Measurements from ENCODE around the gene CYP4F12. TPM values are rescaled to one million over a fixed set of nuclear protein-coding genes. Genes with fewer than 3 reads are reported as not detected.

The CYP4F12 gene
- total and polyA plus RNA-seq, 2 donors (not counting 1 experiment from before 2014, with no cell fraction given) = not detected

DNA sequence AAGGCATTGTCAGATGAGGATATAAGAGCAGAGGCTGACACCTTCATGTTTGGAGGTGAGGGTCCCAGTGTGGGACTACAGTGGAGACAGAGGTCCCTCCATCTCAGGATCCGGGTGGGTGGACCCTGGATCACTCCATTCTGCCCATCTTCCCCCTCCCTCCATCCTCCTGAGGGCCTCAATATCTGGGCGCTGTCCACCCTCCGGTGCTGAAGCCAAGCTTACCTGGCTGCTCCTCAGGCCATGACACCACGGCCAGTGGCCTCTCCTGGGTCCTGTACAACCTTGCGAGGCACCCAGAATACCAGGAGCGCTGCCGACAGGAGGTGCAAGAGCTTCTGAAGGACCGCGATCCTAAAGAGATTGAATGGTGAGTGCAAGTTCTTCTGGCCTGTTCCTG lies 11.9 kb downstream of the CYP4F12 start:
- POLR2A ChIA-PET = no interaction called here
- H3K4me1 ChIP-seq (ENCODE audit: control insufficient read depth in 2 of 2, insufficient read depth in 2 of 2, low read length in 2 of 2) = no peaks in the 10 kb centered on the region
- CTCF ChIA-PET = no interaction called here
- Mint-ChIP-seq H3K4me3 (no peak overlapping the region), H3K9me3 (ENCODE audit: insufficient read depth) (peaks cover 10% of the 10 kb centered on the region), H3K27me3 (peaks cover 62% of the 10 kb centered on the region), H3K4me1 (no peaks in the 10 kb centered on the region), H3K27ac (no peak overlapping the region)
- no peak overlapping the region for H3K4me2 ChIP-seq (replicated peaks; ENCODE audit: low read depth, low read length, poor library complexity, severe bottlenecking)
- peaks cover 0 to 3% (median 0%) of the 10 kb centered on the region in 3 donors for H3K9me3 ChIP-seq (ENCODE audit: control extremely low read depth in 1 of 3, control insufficient read depth in 2 of 3, insufficient read depth in 1 of 3, low read length in 2 of 3)
- H3K79me2 ChIP-seq (ENCODE audit: control insufficient read depth, insufficient read depth, low read length) = no peaks in the 10 kb centered on the region
- 23% methylated on average over 9 of the region's 9 CpGs for WGBS (ENCODE audit: insufficient coverage)
- no peak overlapping the region for H3K27ac ChIP-seq (ENCODE audit: low read length in 2 of 2)
- peaks cover 0 to 32% (median 4%) of the 10 kb centered on the region in 4 experiments for H3K27me3 ChIP-seq (replicated peaks in 1 of 4; ENCODE audit: control extremely low read depth in 1 of 4, control insufficient read depth in 3 of 4, insufficient read depth in 4 of 4, low read length in 3 of 4)
- H4K20me1 ChIP-seq (ENCODE audit: control insufficient read depth, insufficient read depth, low read length, poor library complexity, severe bottlenecking) = no peaks in the 10 kb centered on the region
- no peaks in the 10 kb centered on the region for H3K36me3 ChIP-seq (replicated peaks in 1 of 2; ENCODE audit: control extremely low read depth in 1 of 2, control insufficient read depth in 1 of 2, extremely low read depth in 1 of 2, insufficient read depth in 2 of 2, low read length in 1 of 2)
- H3K9ac ChIP-seq (ENCODE audit: low read length) = no peak overlapping the region
- ATAC-seq (ENCODE audit: low read depth) = no peak
- no peak overlapping the region for H3K4me3 ChIP-seq (ENCODE audit: control extremely low read depth in 1 of 5, extremely low read depth in 1 of 5, insufficient read depth in 1 of 5, low read depth in 2 of 5, low read length in 4 of 5)
- TF ChIP-seq, protein P1, sequence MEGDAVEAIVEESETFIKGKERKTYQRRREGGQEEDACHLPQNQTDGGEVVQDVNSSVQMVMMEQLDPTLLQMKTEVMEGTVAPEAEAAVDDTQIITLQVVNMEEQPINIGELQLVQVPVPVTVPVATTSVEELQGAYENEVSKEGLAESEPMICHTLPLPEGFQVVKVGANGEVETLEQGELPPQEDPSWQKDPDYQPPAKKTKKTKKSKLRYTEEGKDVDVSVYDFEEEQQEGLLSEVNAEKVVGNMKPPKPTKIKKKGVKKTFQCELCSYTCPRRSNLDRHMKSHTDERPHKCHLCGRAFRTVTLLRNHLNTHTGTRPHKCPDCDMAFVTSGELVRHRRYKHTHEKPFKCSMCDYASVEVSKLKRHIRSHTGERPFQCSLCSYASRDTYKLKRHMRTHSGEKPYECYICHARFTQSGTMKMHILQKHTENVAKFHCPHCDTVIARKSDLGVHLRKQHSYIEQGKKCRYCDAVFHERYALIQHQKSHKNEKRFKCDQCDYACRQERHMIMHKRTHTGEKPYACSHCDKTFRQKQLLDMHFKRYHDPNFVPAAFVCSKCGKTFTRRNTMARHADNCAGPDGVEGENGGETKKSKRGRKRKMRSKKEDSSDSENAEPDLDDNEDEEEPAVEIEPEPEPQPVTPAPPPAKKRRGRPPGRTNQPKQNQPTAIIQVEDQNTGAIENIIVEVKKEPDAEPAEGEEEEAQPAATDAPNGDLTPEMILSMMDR (IDR thresholded peaks at IDR 0.05) = no peak
- no peak overlapping the region for H2AFZ ChIP-seq (ENCODE audit: insufficient read depth, low read depth, low read length, poor library complexity, severe bottlenecking)
- no peak for DNase-seq
- intact Hi-C loops (cut with micrococcal nuclease) = no loop called here

DNA sequence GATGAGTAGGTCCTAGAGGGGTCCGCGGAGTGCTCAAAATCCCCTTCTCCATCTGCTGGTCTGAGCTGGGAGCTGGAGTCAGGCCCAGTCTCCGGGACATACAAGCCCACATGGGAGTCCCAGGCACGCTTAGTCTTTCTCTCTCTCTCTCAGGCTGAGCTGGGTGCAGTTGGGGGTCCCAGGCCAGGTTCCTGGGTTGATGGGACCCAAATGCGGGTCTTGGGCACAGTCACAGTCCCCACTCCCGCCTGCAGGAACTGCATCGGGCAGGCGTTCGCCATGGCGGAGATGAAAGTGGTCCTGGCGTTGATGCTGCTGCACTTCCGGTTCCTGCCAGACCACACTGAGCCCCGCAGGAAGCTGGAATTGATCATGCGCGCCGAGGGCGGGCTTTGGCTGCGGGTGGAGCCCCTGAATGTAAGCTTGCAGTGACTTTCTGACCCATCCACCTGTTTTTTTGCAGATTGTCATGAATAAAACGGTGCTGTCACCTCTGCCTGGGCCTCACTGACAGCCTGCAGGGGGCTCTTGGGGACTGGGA lies 23.8 kb downstream of the CYP4F12 start:
- DNase-seq (no peak), ATAC-seq (ENCODE audit: low read depth) (no peak)
- Histone ChIP-seq H3K79me2 (ENCODE audit: control insufficient read depth, insufficient read depth, low read length) (no peaks in the 10 kb centered on the region), H2AFZ (ENCODE audit: insufficient read depth, low read depth, low read length, poor library complexity, severe bottlenecking) (no peak overlapping the region), H3K27ac (ENCODE audit: low read length in 2 of 2) (no peak overlapping the region), H3K4me3 (ENCODE audit: control extremely low read depth in 1 of 5, extremely low read depth in 1 of 5, insufficient read depth in 1 of 5, low read depth in 2 of 5, low read length in 4 of 5) (no peak overlapping the region), H3K9me3 (ENCODE audit: control extremely low read depth in 1 of 3, control insufficient read depth in 2 of 3, insufficient read depth in 1 of 3, low read length in 2 of 3) (peaks cover 0 to 14% (median 0%) of the 10 kb centered on the region in 3 donors), H3K9ac (ENCODE audit: low read length) (no peak overlapping the region), H3K4me2 (replicated peaks; ENCODE audit: low read depth, low read length, poor library complexity, severe bottlenecking) (no peak overlapping the region), H3K27me3 (replicated peaks in 1 of 4; ENCODE audit: control extremely low read depth in 1 of 4, control insufficient read depth in 3 of 4, insufficient read depth in 4 of 4, low read length in 3 of 4) (peaks cover 0 to 11% (median 3%) of the 10 kb centered on the region in 4 experiments), H3K4me1 (ENCODE audit: control insufficient read depth in 2 of 2, insufficient read depth in 2 of 2, low read length in 2 of 2) (no peaks in the 10 kb centered on the region), H3K36me3 (replicated peaks in 1 of 2; ENCODE audit: control extremely low read depth in 1 of 2, control insufficient read depth in 1 of 2, extremely low read depth in 1 of 2, insufficient read depth in 2 of 2, low read length in 1 of 2) (no peaks in the 10 kb centered on the region), H4K20me1 (ENCODE audit: control insufficient read depth, insufficient read depth, low read length, poor library complexity, severe bottlenecking) (no peaks in the 10 kb centered on the region)
- POLR2A ChIA-PET = no interaction called here
- Mint-ChIP-seq H3K9me3 (ENCODE audit: insufficient read depth) (no peaks in the 10 kb centered on the region), H3K27ac (no peak overlapping the region), H3K4me1 (no peaks in the 10 kb centered on the region), H3K27me3 (peaks cover 35% of the 10 kb centered on the region), H3K4me3 (no peak overlapping the region)
- TF ChIP-seq, protein P1 (IDR thresholded peaks at IDR 0.05) = no peak
- no peak for TF ChIP-seq EZH2 (IDR thresholded peaks at IDR 0.05; ENCODE audit: borderline replicate concordance, insufficient read depth, low read depth, low read length, poor library complexity, severe bottlenecking)
- CTCF ChIA-PET = no interaction called here
- WGBS (ENCODE audit: insufficient coverage) = 71% methylated on average over 19 of the region's 19 CpGs
- intact Hi-C loops (cut with micrococcal nuclease) = no loop called here
